HepG2 (cell line): ENCODE data around the gene RNF149. TPM values are rescaled to one million over a fixed set of nuclear protein-coding genes. Genes with fewer than 3 reads are reported as not detected.

Source experiments
- PATZ1 ChIP-seq: sonication (generic); formaldehyde crosslinking; IDR thresholded peaks from 2 replicates; pipeline ENCODE4 v1.4.0; 2020; ENCODE audit warnings: missing genetic modification reagents
- ZBTB38 ChIP-seq: sonication (generic); formaldehyde crosslinking; IDR thresholded peaks from 2 replicates; pipeline ENCODE4 v1.5.1; 2020; ENCODE audit warnings: mild to moderate bottlenecking, missing genetic modification reagents
- ZNF747 ChIP-seq: sonication (generic); formaldehyde crosslinking; IDR thresholded peaks from 2 replicates; pipeline ENCODE4 v1.8.1; 2023; ENCODE audit warnings: missing genetic modification reagents, mild to moderate bottlenecking, borderline replicate concordance
- polyA plus RNA-seq, 8 experiments: library from polyadenylated mRNA; depleted of rRNA in 3 of 8; stranded (reverse) in 7 of 8; unstranded in 1 of 8; fragments of >200 nt; fragmentation: Illumina TruSeq in 4 of 8; extraction: Trizol in 4 of 8; gene quantifications; 2 replicates each; pipeline versions ENCODE4 v1.2.1 to v1.2.3, GENCODE V29; 2011 to 2016; ENCODE audit warnings: low read depth in 4 of 8, missing spikeins in 1 of 8, mixed read lengths in 1 of 8; ENCODE audit not compliant: insufficient read depth in 1 of 8
- total RNA-seq, 5 experiments: library from RNA; depleted of rRNA; stranded (reverse); fragments of >200 nt; fragmentation: Illumina TruSeq; extraction: Trizol; gene quantifications; 2 replicates each; pipeline ENCODE4 v1.2.3, GENCODE V29; 2016; ENCODE audit warnings: low read depth in 1 of 5
- TF ChIP-seq, protein P1 (sequence below): sonication (generic); formaldehyde crosslinking; IDR thresholded peaks from 2 replicates; pipeline ENCODE4 v1.4.0; 2020; ENCODE audit warnings: missing genetic modification reagents
- TF ChIP-seq, protein P2 (sequence below): sonication (generic); formaldehyde crosslinking; IDR thresholded peaks from 2 replicates; pipeline ENCODE4 v1.8.1; 2022; ENCODE audit warnings: low read depth, mild to moderate bottlenecking, missing genetic modification reagents

RNF149 gene
- total and polyA plus RNA-seq, 2 of the 13 experiments (the other 11 are each of a cell fraction or from before 2014, with no cell fraction given), result 87.6 to 109 TPM

GRCh38 chr2:101244899-101245298, 63.6 kb downstream of the RNF149 start (continued):
- TF ChIP-seq, protein P1, sequence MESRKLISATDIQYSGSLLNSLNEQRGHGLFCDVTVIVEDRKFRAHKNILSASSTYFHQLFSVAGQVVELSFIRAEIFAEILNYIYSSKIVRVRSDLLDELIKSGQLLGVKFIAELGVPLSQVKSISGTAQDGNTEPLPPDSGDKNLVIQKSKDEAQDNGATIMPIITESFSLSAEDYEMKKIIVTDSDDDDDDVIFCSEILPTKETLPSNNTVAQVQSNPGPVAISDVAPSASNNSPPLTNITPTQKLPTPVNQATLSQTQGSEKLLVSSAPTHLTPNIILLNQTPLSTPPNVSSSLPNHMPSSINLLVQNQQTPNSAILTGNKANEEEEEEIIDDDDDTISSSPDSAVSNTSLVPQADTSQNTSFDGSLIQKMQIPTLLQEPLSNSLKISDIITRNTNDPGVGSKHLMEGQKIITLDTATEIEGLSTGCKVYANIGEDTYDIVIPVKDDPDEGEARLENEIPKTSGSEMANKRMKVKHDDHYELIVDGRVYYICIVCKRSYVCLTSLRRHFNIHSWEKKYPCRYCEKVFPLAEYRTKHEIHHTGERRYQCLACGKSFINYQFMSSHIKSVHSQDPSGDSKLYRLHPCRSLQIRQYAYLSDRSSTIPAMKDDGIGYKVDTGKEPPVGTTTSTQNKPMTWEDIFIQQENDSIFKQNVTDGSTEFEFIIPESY (CRISPR knock-in tag), result peak; percentile 97
- peak; percentile 17; the same call in 1 of the 2 replicates for TF ChIP-seq PATZ1 (CRISPR knock-in tag)
- TF ChIP-seq, protein P2, sequence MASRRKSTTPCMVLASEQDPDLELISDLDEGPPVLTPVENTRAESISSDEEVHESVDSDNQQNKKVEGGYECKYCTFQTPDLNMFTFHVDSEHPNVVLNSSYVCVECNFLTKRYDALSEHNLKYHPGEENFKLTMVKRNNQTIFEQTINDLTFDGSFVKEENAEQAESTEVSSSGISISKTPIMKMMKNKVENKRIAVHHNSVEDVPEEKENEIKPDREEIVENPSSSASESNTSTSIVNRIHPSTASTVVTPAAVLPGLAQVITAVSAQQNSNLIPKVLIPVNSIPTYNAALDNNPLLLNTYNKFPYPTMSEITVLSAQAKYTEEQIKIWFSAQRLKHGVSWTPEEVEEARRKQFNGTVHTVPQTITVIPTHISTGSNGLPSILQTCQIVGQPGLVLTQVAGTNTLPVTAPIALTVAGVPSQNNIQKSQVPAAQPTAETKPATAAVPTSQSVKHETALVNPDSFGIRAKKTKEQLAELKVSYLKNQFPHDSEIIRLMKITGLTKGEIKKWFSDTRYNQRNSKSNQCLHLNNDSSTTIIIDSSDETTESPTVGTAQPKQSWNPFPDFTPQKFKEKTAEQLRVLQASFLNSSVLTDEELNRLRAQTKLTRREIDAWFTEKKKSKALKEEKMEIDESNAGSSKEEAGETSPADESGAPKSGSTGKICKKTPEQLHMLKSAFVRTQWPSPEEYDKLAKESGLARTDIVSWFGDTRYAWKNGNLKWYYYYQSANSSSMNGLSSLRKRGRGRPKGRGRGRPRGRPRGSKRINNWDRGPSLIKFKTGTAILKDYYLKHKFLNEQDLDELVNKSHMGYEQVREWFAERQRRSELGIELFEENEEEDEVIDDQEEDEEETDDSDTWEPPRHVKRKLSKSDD, result 0 out of 2 replicates have a peak, but pooled peaks have one; percentile 29
- TF ChIP-seq ZBTB38, result peak; percentile 94
- TF ChIP-seq ZNF747 (CRISPR knock-in tag), result 0 out of 2 replicates have a peak, but pooled peaks have one; percentile 27
